ENCODE data around the gene IL18RAP.

The IL18RAP gene, protein sequence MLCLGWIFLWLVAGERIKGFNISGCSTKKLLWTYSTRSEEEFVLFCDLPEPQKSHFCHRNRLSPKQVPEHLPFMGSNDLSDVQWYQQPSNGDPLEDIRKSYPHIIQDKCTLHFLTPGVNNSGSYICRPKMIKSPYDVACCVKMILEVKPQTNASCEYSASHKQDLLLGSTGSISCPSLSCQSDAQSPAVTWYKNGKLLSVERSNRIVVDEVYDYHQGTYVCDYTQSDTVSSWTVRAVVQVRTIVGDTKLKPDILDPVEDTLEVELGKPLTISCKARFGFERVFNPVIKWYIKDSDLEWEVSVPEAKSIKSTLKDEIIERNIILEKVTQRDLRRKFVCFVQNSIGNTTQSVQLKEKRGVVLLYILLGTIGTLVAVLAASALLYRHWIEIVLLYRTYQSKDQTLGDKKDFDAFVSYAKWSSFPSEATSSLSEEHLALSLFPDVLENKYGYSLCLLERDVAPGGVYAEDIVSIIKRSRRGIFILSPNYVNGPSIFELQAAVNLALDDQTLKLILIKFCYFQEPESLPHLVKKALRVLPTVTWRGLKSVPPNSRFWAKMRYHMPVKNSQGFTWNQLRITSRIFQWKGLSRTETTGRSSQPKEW

DNA sequence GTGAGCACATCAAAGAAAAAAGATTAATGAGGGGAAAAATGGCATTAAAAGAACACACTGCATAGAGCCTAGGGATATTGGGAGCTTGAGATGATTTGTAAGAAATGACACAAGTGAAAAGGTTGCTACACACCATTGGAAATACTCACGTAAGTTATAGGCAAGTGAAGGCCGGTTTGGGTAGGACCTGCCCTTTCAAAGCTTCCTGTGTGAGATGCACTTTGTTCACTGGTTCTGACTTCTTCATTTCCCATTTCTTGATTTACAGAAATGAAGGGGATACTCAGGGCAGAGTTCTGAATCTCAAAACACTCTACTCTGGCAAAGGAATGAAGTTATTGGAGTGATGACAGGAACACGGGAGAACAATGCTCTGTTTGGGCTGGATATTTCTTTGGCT is at the start of gene IL18RAP:
Gene IL18RAP (plus strand): TSS at position 251 of the 400 bp plus-strand sequence. CDS start 118 bp downstream, at position 369.
- DNase-seq (ENCODE audit: low read depth), result no peak
- no peak within 1 kb of the TSS for H3K4me3 ChIP-seq (ENCODE audit: low read depth, low read length)
- TF ChIP-seq, protein P1, sequence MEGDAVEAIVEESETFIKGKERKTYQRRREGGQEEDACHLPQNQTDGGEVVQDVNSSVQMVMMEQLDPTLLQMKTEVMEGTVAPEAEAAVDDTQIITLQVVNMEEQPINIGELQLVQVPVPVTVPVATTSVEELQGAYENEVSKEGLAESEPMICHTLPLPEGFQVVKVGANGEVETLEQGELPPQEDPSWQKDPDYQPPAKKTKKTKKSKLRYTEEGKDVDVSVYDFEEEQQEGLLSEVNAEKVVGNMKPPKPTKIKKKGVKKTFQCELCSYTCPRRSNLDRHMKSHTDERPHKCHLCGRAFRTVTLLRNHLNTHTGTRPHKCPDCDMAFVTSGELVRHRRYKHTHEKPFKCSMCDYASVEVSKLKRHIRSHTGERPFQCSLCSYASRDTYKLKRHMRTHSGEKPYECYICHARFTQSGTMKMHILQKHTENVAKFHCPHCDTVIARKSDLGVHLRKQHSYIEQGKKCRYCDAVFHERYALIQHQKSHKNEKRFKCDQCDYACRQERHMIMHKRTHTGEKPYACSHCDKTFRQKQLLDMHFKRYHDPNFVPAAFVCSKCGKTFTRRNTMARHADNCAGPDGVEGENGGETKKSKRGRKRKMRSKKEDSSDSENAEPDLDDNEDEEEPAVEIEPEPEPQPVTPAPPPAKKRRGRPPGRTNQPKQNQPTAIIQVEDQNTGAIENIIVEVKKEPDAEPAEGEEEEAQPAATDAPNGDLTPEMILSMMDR (IDR thresholded peaks at IDR 0.05; ENCODE audit: low read depth, low read length, missing control alignments), result no peak

DNA sequence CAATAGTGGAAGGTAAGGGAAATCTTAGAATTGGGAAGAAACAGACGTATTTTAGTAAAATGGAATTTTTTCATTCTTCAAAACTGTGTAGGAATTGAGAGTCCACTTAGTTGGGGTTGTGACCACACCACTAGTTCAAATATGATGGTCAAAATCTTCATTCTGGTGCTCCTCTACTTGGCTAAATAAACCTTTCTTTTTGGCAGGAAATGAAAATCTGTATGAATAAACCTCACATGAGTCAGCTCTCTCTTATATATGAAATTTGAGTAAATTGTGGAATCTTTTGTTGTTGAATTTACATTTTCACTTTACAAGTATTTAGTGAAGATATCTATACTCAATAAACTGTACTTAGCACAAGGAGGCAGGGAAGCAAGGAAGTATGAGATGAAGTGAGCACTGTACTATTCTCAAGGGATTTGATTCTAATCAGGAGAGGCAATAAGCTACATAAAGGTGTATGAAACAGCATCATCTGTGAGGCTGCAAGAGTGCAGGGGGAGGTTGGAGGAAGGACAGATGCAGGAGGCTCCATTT is 46.8 kb upstream of the IL18RAP start:
- H3K4me3 ChIP-seq (ENCODE audit: low read depth, low read length), result no peak overlapping the region
- TF ChIP-seq, protein P1 (IDR thresholded peaks at IDR 0.05; ENCODE audit: low read depth, low read length, missing control alignments), result no peak
- no peak for DNase-seq (ENCODE audit: low read depth)

DNA sequence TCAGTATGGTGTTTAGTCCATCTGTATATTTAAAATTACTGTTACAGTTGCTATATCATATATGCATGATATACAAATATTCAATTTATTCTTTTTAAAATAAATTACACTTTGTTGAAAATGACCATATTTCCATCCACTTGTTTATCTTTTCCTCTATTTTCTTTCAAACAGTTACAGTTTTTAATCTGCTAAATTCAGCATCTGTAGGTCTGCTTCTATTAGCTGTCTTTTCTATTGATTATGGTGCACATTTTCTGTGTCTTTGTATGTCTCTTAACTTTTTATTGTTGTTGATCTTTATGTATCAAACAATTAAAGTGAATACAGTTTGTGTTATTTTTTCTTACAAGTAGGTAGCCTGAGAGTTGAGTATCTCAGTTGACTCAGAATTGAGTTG is 39.2 kb upstream of the IL18RAP start:
- TF ChIP-seq, protein P1 (IDR thresholded peaks at IDR 0.05; ENCODE audit: low read depth, low read length, missing control alignments), result no peak
- no peak overlapping the region for H3K4me3 ChIP-seq (ENCODE audit: low read depth, low read length)
- no peak for DNase-seq (ENCODE audit: low read depth)

DNA sequence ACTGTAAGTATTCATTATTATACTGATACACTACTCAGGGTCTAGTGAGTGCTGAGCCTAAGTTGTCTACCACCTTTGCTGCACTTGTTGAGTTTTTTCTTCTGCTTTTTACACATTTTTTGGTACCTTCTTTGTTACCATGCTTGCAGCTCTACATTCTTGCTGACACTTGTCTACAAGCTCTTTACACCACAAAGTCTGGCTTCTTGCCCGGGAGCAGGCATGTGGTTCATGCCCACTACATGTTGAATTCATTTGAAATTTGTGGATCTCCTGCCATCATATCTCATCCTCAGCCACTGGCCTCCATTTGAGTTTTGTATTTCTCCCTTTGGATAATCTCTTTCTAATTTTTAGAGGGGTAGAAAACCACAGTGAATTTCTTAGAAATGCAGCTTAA is 37.4 kb upstream of the IL18RAP start:
- no peak for DNase-seq (ENCODE audit: low read depth)
- TF ChIP-seq, protein P1 (IDR thresholded peaks at IDR 0.05; ENCODE audit: low read depth, low read length, missing control alignments), result no peak
- H3K4me3 ChIP-seq (ENCODE audit: low read depth, low read length), result no peak overlapping the region

DNA sequence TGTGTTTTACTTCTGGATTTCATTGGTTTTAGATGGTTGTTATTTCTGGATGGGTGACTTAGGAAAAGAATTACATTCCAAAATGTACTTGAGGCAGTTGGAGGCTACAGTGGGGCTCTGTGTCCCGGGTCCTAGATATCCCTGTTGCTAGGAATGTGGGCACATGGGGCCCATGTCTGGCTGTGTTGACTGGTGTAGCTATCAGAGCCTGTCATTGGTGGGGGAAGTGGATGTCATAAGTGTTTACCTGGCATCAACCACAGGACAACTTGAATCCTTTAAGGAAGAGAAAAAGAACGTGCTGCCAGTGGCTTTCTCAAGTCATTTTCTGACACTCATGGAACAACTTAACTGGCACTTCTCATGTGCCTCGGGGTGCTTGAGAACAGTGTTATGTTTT is 37.0 kb upstream of the IL18RAP start:
- no peak for DNase-seq (ENCODE audit: low read depth)
- TF ChIP-seq, protein P1 (IDR thresholded peaks at IDR 0.05; ENCODE audit: low read depth, low read length, missing control alignments), result no peak
- no peak overlapping the region for H3K4me3 ChIP-seq (ENCODE audit: low read depth, low read length)

DNA sequence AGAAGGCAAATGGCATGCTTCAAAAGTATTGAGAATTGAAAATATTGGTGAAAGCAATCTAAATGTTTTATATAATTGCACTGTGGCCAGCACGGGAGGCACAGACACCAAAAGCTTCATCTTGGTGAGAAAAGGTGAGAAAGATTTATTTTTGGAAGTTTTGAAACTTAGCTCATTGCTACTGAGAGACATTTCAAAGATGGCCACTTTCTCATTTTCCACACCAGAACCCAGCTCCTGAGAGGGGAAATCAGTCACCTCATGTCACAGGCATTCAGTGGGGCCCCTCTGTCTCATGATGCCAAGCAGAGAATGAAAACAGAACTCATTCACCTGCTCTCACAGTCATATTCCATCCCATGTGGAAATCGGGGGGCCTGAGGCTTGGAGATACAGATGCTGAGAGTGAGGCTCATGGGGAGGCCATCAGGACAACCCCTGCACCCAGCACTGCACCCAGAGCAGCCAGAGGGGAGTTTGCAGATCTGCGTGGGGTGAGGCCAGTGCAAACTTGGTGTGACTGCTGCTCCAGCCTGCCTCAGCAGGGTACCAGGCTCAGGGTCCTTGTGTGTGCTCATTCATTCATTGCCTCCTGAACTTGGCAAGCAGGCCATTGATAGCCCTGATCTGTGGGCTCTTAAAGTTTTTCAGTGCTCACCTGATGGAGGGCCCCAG is 36.0 kb upstream of the IL18RAP start:
- TF ChIP-seq, protein P1 (IDR thresholded peaks at IDR 0.05; ENCODE audit: low read depth, low read length, missing control alignments), result no peak
- DNase-seq (ENCODE audit: low read depth), result no peak
- H3K4me3 ChIP-seq (ENCODE audit: low read depth, low read length), result no peak overlapping the region
